ENCODE measurements around the gene DYNC2H1.

The DYNC2H1 gene

GRCh38 chr11:103487113-103487512, 377.9 kb downstream of the DYNC2H1 start:
- TF ChIP-seq, protein P1, sequence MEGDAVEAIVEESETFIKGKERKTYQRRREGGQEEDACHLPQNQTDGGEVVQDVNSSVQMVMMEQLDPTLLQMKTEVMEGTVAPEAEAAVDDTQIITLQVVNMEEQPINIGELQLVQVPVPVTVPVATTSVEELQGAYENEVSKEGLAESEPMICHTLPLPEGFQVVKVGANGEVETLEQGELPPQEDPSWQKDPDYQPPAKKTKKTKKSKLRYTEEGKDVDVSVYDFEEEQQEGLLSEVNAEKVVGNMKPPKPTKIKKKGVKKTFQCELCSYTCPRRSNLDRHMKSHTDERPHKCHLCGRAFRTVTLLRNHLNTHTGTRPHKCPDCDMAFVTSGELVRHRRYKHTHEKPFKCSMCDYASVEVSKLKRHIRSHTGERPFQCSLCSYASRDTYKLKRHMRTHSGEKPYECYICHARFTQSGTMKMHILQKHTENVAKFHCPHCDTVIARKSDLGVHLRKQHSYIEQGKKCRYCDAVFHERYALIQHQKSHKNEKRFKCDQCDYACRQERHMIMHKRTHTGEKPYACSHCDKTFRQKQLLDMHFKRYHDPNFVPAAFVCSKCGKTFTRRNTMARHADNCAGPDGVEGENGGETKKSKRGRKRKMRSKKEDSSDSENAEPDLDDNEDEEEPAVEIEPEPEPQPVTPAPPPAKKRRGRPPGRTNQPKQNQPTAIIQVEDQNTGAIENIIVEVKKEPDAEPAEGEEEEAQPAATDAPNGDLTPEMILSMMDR (IDR thresholded peaks at IDR 0.05; ENCODE audit: low read depth, low read length), result no peak
- TF ChIP-seq EZH2phosphoT487 (IDR thresholded peaks at IDR 0.05; ENCODE audit: low read depth), result no peak

GRCh38 chr11:103488031-103488461, 378.8 kb downstream of the DYNC2H1 start:
- Histone ChIP-seq H3K9me3 (ENCODE audit: insufficient read depth, low read length) (no peaks in the 10 kb centered on the region), H3K4me3 (ENCODE audit: low read length) (no peak overlapping the region), H3K27ac (ENCODE audit: low read length) (no peak overlapping the region), H3K36me3 (replicated peaks; ENCODE audit: low read depth, low read length) (no peaks in the 10 kb centered on the region), H3K27me3 (ENCODE audit: low read depth, low read length) (no peaks in the 10 kb centered on the region), H4K20me1 (ENCODE audit: insufficient read depth, low read length) (no peaks in the 10 kb centered on the region), H3K9ac (ENCODE audit: low read length) (no peak overlapping the region), H2AFZ (ENCODE audit: low read depth, low read length) (no peak overlapping the region), H3K79me2 (ENCODE audit: low read length) (no peaks in the 10 kb centered on the region), H3K4me2 (ENCODE audit: low read length) (no peak overlapping the region), H3K4me1 (ENCODE audit: low read length) (no peaks in the 10 kb centered on the region)
- TF ChIP-seq EZH2phosphoT487 (IDR thresholded peaks at IDR 0.05; ENCODE audit: low read depth), result no peak

More at GRCh38 chr11:103487113-103487512, 377.9 kb downstream of the DYNC2H1 start:
- Histone ChIP-seq H2AFZ (ENCODE audit: low read depth, low read length) (no peak overlapping the region), H3K4me2 (ENCODE audit: low read length) (no peak overlapping the region), H3K27me3 (ENCODE audit: low read depth, low read length) (no peaks in the 10 kb centered on the region), H3K4me1 (ENCODE audit: low read length) (no peaks in the 10 kb centered on the region), H3K36me3 (replicated peaks; ENCODE audit: low read depth, low read length) (no peaks in the 10 kb centered on the region), H3K27ac (ENCODE audit: low read length) (no peak overlapping the region), H3K79me2 (ENCODE audit: low read length) (no peaks in the 10 kb centered on the region), H3K4me3 (ENCODE audit: low read length) (no peak overlapping the region), H3K9ac (ENCODE audit: low read length) (no peak overlapping the region), H3K9me3 (ENCODE audit: insufficient read depth, low read length) (no peaks in the 10 kb centered on the region), H4K20me1 (ENCODE audit: insufficient read depth, low read length) (no peaks in the 10 kb centered on the region)

DNA sequence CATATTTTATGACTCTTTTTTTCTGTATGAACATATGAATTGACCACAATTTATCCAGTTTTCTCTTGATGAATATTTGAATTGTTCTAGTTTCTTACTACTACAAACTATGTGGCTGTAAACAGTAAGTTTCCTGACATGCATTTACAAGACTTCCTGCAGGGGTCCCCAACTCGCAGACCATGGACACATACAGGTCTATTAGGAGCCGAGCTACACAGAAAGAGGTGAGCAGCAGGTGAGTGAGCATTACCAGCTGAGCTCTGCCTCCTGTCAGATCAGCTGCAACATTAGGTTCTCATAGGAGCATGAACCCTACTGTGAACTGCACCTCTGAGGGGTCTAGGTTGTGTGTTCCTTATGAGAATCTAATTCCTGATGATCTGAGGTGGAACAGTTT, 379.4 kb downstream of the DYNC2H1 start:
- H4K20me1 ChIP-seq (ENCODE audit: insufficient read depth, low read length), result no peaks in the 10 kb centered on the region
- H3K9ac ChIP-seq (ENCODE audit: low read length), result no peak overlapping the region
- no peaks in the 10 kb centered on the region for H3K9me3 ChIP-seq (ENCODE audit: insufficient read depth, low read length)
- H3K27me3 ChIP-seq (ENCODE audit: low read depth, low read length), result no peaks in the 10 kb centered on the region
- H2AFZ ChIP-seq (ENCODE audit: low read depth, low read length), result no peak overlapping the region
- no peaks in the 10 kb centered on the region for H3K79me2 ChIP-seq (ENCODE audit: low read length)
- no peak overlapping the region for H3K27ac ChIP-seq (ENCODE audit: low read length)
- no peak overlapping the region for H3K4me3 ChIP-seq (ENCODE audit: low read length)
- no peaks in the 10 kb centered on the region for H3K36me3 ChIP-seq (replicated peaks; ENCODE audit: low read depth, low read length)
- no peaks in the 10 kb centered on the region for H3K4me1 ChIP-seq (ENCODE audit: low read length)
- TF ChIP-seq, protein P1 (IDR thresholded peaks at IDR 0.05; ENCODE audit: low read depth, low read length), result no peak
- no peak for TF ChIP-seq EZH2phosphoT487 (IDR thresholded peaks at IDR 0.05; ENCODE audit: low read depth)
- no peak overlapping the region for H3K4me2 ChIP-seq (ENCODE audit: low read length)

GRCh38 chr11:103491777-103492176, 382.6 kb downstream of the DYNC2H1 start:
- Histone ChIP-seq H3K4me3 (ENCODE audit: low read length) (no peak overlapping the region), H2AFZ (ENCODE audit: low read depth, low read length) (no peak overlapping the region), H3K27me3 (ENCODE audit: low read depth, low read length) (no peaks in the 10 kb centered on the region), H3K4me1 (ENCODE audit: low read length) (no peaks in the 10 kb centered on the region), H3K36me3 (replicated peaks; ENCODE audit: low read depth, low read length) (no peaks in the 10 kb centered on the region), H3K9me3 (ENCODE audit: insufficient read depth, low read length) (no peaks in the 10 kb centered on the region), H3K4me2 (ENCODE audit: low read length) (no peak overlapping the region), H3K27ac (ENCODE audit: low read length) (no peak overlapping the region), H3K79me2 (ENCODE audit: low read length) (no peaks in the 10 kb centered on the region), H3K9ac (ENCODE audit: low read length) (no peak overlapping the region), H4K20me1 (ENCODE audit: insufficient read depth, low read length) (no peaks in the 10 kb centered on the region)
- TF ChIP-seq, protein P1 (IDR thresholded peaks at IDR 0.05; ENCODE audit: low read depth, low read length), result no peak
- TF ChIP-seq EZH2phosphoT487 (IDR thresholded peaks at IDR 0.05; ENCODE audit: low read depth), result no peak

GRCh38 chr11:103494491-103494890, 385.3 kb downstream of the DYNC2H1 start:
- H3K4me3 ChIP-seq (ENCODE audit: low read length), result no peak overlapping the region
- no peaks in the 10 kb centered on the region for H3K79me2 ChIP-seq (ENCODE audit: low read length)
- H3K36me3 ChIP-seq (replicated peaks; ENCODE audit: low read depth, low read length), result no peaks in the 10 kb centered on the region
- no peak overlapping the region for H3K27ac ChIP-seq (ENCODE audit: low read length)
- H3K9me3 ChIP-seq (ENCODE audit: insufficient read depth, low read length), result no peaks in the 10 kb centered on the region
- H3K4me1 ChIP-seq (ENCODE audit: low read length), result no peaks in the 10 kb centered on the region
- H4K20me1 ChIP-seq (ENCODE audit: insufficient read depth, low read length), result no peaks in the 10 kb centered on the region
- H3K27me3 ChIP-seq (ENCODE audit: low read depth, low read length), result no peaks in the 10 kb centered on the region
- no peak overlapping the region for H3K4me2 ChIP-seq (ENCODE audit: low read length)
- no peak overlapping the region for H2AFZ ChIP-seq (ENCODE audit: low read depth, low read length)
- H3K9ac ChIP-seq (ENCODE audit: low read length), result no peak overlapping the region
- TF ChIP-seq, protein P1 (IDR thresholded peaks at IDR 0.05; ENCODE audit: low read depth, low read length), result no peak
- TF ChIP-seq EZH2phosphoT487 (IDR thresholded peaks at IDR 0.05; ENCODE audit: low read depth), result no peak
